Upper lobe of left lung (tissue), 6 donors: ENCODE measurements around the gene GP1BA. TPM values are rescaled to one million over a fixed set of nuclear protein-coding genes. Genes with fewer than 3 reads are reported as not detected.

ENCODE experiments used
- ATAC-seq, 2 donors: fragments of 200-7000 bp; cut with Tn5 transposase; one replicate each; pipeline ENCODE4 v1.9.1; 2022; ENCODE audit warnings: mild to moderate bottlenecking in 2 of 2, moderate library complexity in 2 of 2; ENCODE audit not compliant: low FRiP score in 2 of 2
- DNase-seq, 2 donors: peaks; one replicate each; pipeline ENCODE4 v3.0.0-alpha.2; 2019 to 2020
- H3K27ac ChIP-seq, 4 donors: fragments of 200-600 bp; sonication (generic); one replicate each; pipeline ENCODE4 v1.5.1; 2016 to 2019
- H3K27me3 ChIP-seq, 4 donors: fragments of 200-600 bp; sonication (generic); one replicate each; pipeline ENCODE4 v1.5.1; 2017 to 2019
- H3K36me3 ChIP-seq, 4 donors: fragments of 200-600 bp; sonication (generic); one replicate each; pipeline ENCODE4 v1.5.1; 2016 to 2019
- H3K4me1 ChIP-seq, 4 donors: fragments of 200-600 bp; sonication (generic); one replicate each; pipeline ENCODE4 v1.5.1; 2018 to 2019
- H3K4me3 ChIP-seq, 4 donors: fragments of 200-600 bp; sonication (generic); one replicate each; pipeline ENCODE4 v1.5.1; 2017 to 2019; ENCODE audit warnings: mild to moderate bottlenecking in 2 of 4, moderate library complexity in 1 of 4
- H3K9me3 ChIP-seq, 4 donors: fragments of 200-600 bp; sonication (generic); one replicate each; pipeline ENCODE4 v1.5.1; 2018 to 2019
- CTCF ChIP-seq, 6 experiments: fragments of 450-650 bp in 4 of 6; fragments of 200-600 bp in 2 of 6; sonication (generic) in 2 of 6; IDR thresholded peaks; one replicate each; pipeline ENCODE4 v1.5.1; 2016 to 2019; ENCODE audit warnings: antibody characterized with exemption in 6 of 6
- EP300 ChIP-seq, 4 donors: sonication (generic); formaldehyde crosslinking; IDR thresholded peaks; one replicate each; pipeline ENCODE4 v1.5.1; 2017; ENCODE audit warnings: antibody characterized with exemption in 4 of 4, control low read depth in 2 of 4
- POLR2A ChIP-seq, 4 donors: fragments of 450-650 bp; IDR thresholded peaks; one replicate each; pipeline ENCODE4 v1.5.1; 2016 to 2017; ENCODE audit warnings: antibody characterized with exemption in 4 of 4, mild to moderate bottlenecking in 2 of 4
- POLR2AphosphoS5 ChIP-seq, 2 donors: sonication (generic); formaldehyde crosslinking; IDR thresholded peaks; one replicate each; pipeline ENCODE4 v1.5.1; 2017; ENCODE audit warnings: antibody characterized with exemption in 2 of 2
- WGBS, 2 donors: methylation state at CpG; one replicate each; pipeline ENCODE4 v1.1.5; 2017 to 2018; 5-methylcytosine and 5-hydroxymethylcytosine counted together
- total RNA-seq, 6 donors: library from RNA; depleted of rRNA in 4 of 6; stranded (reverse); fragments of >200 nt in 4 of 6; gene quantifications; one replicate each; pipeline versions ENCODE4 v1.1.0 to v1.2.1, GENCODE V29; 2016 to 2021
- donor health status: DM: no; HTN: no; CAD: no; lungs with moderate emphysema.
- donor health status: DM: no; HTN: yes; CAD: no; lungs with severe emphysema.

Gene GP1BA
- total RNA-seq, 6 donors from 2014 or later, result 0.23 to 1.4 (median 0.59) TPM; not detected in 1

GRCh38 chr17:4946312-4946976, 14.4 kb downstream of the GP1BA start:
- Histone ChIP-seq H3K4me1 (peaks cover 54 to 77% (median 65%) of the 10 kb centered on the region in 4 donors), H3K9me3 (no peaks in the 10 kb centered on the region), H3K27ac (peak overlapping the region; percentile 97 to 100 (median 98)), H3K27me3 (no peaks in the 10 kb centered on the region), H3K36me3 (peaks cover 10 to 48% (median 42%) of the 10 kb centered on the region in 4 donors), H3K4me3 (peak overlapping the region in 3 of 4 donors; percentile 95 to 100 (median 98))
- no peak for TF ChIP-seq CTCF (IDR thresholded peaks at IDR 0.05)
- TF ChIP-seq EP300 (IDR thresholded peaks at IDR 0.05), result no peak
- 18 to 22% methylated on average over 16 of the region's 16 CpGs for WGBS, 2 donors
- no peak for ATAC-seq
- DNase-seq, result no peak

GRCh38 chr17:4947010-4947410, 14.9 kb downstream of the GP1BA start:
- H3K27me3 ChIP-seq, result no peaks in the 10 kb centered on the region
- peak overlapping the region; percentile 97 to 100 (median 98) for H3K27ac ChIP-seq
- WGBS, 2 donors, result 0 to 3% methylated on average over 7 of the region's 7 CpGs
- peak overlapping the region; percentile 95 to 100 (median 97) for H3K4me3 ChIP-seq
- peaks cover 10 to 45% (median 39%) of the 10 kb centered on the region in 4 donors for H3K36me3 ChIP-seq
- DNase-seq (no peak), ATAC-seq (no peak)
- peaks cover 48 to 71% (median 60%) of the 10 kb centered on the region in 4 donors for H3K4me1 ChIP-seq
- TF ChIP-seq EP300 (IDR thresholded peaks at IDR 0.05) (no peak), CTCF (IDR thresholded peaks at IDR 0.05) (no peak), POLR2AphosphoS5 (IDR thresholded peaks at IDR 0.05) (no peak), POLR2A (IDR thresholded peaks at IDR 0.05) (no peak)
- H3K9me3 ChIP-seq, result no peaks in the 10 kb centered on the region

DNA sequence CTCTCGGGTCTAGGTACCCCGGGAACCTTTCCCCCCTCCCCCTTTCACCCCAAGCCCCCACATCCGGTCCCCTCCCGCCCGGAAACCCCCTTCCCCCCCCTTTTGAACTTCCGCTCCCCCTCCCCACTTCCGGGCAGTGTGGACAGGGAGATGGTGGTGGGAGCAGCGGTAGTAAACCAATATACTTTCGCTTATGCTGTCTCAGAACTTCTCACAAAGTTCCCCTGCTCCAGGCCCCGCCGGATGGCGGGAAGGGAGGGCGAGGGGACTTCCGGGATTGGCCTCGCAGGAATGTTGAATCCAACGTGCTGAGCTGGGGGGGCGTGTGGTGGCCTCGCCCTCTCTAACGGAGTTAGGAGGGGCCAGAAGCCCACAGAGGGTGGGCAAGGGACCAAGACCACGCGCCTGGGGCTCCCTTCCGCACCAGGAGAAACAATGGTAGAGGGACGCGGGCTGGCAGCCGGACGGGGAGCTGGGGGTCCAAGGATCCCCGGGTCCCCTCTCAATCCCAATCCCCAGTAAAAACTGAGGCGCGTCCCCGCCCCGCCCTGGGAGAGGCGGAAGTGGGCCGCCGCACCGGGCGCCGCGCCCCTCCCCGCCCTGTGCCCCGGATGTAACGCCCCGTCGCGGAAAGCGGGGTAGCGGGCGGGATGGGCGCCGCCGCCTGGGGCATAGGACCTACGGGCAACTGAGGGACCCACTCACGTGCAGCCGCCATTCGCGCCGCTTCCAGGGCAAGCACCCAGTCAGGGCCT, 15.5 kb downstream of the GP1BA start:
- H3K27ac ChIP-seq, result peak overlapping the region; percentile 97 to 100 (median 98)
- no peaks in the 10 kb centered on the region for H3K9me3 ChIP-seq
- H3K4me3 ChIP-seq, result peak overlapping the region; percentile 95 to 100 (median 97)
- WGBS, 2 donors, result 1 to 3% methylated on average over 6 to 38 of the region's 56 CpGs
- H3K36me3 ChIP-seq, result peaks cover 7 to 39% (median 33%) of the 10 kb centered on the region in 4 donors
- no peaks in the 10 kb centered on the region for H3K27me3 ChIP-seq
- TF ChIP-seq POLR2A (IDR thresholded peaks at IDR 0.05), result no peak
- peak; percentile 10 to 32 for TF ChIP-seq POLR2AphosphoS5 (IDR thresholded peaks at IDR 0.05)
- ATAC-seq (peak; percentile 41 to 57), DNase-seq (peak; percentile 62 to 94)
- H3K4me1 ChIP-seq, result peaks cover 47 to 66% (median 55%) of the 10 kb centered on the region in 4 donors

- DNase-seq (peak; percentile 94), ATAC-seq (peak; percentile 85 to 91)
- Histone ChIP-seq H3K27ac (peak within 1 kb of the TSS; percentile 97 to 100 (median 98)), H3K9me3 (no peaks in the 10 kb centered on the region), H3K27me3 (no peaks in the 10 kb centered on the region), H3K36me3 (peaks cover 3 to 32% (median 25%) of the 10 kb centered on the region in 4 donors), H3K4me3 (peak within 1 kb of the TSS; percentile 95 to 100 (median 97)), H3K4me1 (peaks cover 44 to 58% (median 51%) of the 10 kb centered on the region in 4 donors)
- 0 to 1% methylated on average over 8 to 15 of the region's 59 CpGs for WGBS, 2 donors
- TF ChIP-seq CTCF (IDR thresholded peaks at IDR 0.05) (peak in 1 of 6 experiments; percentile 12), POLR2AphosphoS5 (IDR thresholded peaks at IDR 0.05) (peak; percentile 78 to 79), POLR2A (IDR thresholded peaks at IDR 0.05) (peak; percentile 74 to 96 (median 84)), EP300 (IDR thresholded peaks at IDR 0.05) (peak in 1 of 4 donors; percentile 13)
These were observed 16.3 kb downstream of the GP1BA start, which contains the start of gene PFN1 for GRCh38 chr17:4948166-4948930. TSS of gene PFN1 (minus strand) at chr17:4948530. CDS start at chr17:4948394, 136 bp downstream.
